ENCODE data around the gene GABBR2.

Gene GABBR2

DNA sequence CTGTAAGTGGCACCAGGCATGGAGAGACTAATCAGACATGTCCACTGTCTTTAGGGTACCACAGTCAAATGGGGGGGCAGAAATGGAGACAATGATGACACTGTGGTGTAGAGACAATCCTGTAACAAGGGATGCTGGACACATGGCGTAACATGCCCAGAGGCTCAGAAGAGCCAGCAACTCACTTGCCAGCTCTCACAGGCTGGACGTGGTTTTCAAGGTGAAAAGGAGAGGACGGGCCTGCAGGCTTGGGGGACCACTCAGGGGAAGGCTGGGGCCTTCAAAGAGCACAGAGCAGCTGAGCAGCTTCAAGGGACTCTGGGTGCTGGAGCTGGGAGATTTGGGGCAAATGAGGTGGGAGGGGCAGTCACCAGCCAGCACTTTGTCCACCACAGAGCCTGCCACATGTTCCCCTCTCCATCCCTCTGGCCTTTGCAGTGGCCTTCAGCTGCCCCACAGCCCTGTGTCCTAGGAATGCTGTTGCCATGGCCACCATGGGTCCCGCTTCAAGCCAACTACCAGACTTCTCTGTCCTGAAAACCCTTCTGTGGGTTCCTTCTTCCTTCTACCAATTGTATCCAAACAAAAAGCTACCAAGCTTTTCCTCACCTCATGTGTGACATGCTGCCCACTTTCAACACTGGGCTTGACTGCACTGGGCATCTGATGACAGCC, 140.4 kb downstream of the GABBR2 start:
- TF ChIP-seq EP300 (IDR thresholded peaks at IDR 0.05; ENCODE audit: borderline replicate concordance) (no peak), TCF12 (IDR thresholded peaks at IDR 0.05; ENCODE audit: low read depth) (no peak), CREB1 (IDR thresholded peaks at IDR 0.05; ENCODE audit: low read depth) (no peak), TEAD4 (IDR thresholded peaks at IDR 0.05) (no peak), TAF1 (IDR thresholded peaks at IDR 0.05; ENCODE audit: low read depth) (no peak), EGR1 (IDR thresholded peaks at IDR 0.05) (no peak), YY1 (IDR thresholded peaks at IDR 0.05; ENCODE audit: low read depth) (no peak), CEBPB (IDR thresholded peaks at IDR 0.05) (no peak), RAD21 (IDR thresholded peaks at IDR 0.05; ENCODE audit: low read depth) (no peak)
- TF ChIP-seq, protein P1, sequence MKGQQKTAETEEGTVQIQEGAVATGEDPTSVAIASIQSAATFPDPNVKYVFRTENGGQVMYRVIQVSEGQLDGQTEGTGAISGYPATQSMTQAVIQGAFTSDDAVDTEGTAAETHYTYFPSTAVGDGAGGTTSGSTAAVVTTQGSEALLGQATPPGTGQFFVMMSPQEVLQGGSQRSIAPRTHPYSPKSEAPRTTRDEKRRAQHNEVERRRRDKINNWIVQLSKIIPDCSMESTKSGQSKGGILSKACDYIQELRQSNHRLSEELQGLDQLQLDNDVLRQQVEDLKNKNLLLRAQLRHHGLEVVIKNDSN (IDR thresholded peaks at IDR 0.05) = no peak

DNA sequence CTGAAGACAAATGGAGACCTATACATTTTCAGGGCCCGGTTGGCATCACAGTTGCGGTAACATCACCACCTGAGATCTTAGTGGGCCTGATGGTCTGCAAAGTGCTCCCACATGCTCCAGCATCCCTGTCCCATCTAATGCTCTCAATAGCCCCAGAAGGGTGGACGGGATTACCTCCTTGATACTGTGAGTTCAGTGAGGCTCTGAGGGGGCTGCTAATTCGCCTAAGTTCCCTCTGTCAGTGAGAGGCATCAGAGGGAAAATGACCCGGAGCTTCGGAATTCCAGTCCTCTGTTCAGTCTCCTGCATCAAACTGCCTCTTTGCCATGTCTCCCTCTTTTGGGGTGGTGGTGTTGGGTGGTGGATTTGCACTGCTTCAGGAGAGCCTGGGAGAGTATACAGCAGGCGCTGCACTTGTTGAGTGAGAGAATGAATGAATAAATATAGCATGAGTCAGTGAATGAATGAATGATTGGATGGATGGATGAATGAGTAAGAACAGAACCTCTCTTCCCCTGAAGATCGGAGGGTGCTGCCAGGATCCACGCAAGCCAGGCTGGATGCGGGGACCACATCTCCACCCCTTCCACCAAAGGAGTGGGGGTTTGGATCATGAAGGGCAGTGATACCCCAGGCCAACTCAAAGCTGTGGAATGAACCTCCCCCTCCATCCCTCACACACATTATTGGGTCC, 141.0 kb downstream of the GABBR2 start:
- TF ChIP-seq TAF1 (IDR thresholded peaks at IDR 0.05; ENCODE audit: low read depth) (no peak), RAD21 (IDR thresholded peaks at IDR 0.05; ENCODE audit: low read depth) (no peak), CREB1 (IDR thresholded peaks at IDR 0.05; ENCODE audit: low read depth) (no peak)
- TF ChIP-seq, protein P2, sequence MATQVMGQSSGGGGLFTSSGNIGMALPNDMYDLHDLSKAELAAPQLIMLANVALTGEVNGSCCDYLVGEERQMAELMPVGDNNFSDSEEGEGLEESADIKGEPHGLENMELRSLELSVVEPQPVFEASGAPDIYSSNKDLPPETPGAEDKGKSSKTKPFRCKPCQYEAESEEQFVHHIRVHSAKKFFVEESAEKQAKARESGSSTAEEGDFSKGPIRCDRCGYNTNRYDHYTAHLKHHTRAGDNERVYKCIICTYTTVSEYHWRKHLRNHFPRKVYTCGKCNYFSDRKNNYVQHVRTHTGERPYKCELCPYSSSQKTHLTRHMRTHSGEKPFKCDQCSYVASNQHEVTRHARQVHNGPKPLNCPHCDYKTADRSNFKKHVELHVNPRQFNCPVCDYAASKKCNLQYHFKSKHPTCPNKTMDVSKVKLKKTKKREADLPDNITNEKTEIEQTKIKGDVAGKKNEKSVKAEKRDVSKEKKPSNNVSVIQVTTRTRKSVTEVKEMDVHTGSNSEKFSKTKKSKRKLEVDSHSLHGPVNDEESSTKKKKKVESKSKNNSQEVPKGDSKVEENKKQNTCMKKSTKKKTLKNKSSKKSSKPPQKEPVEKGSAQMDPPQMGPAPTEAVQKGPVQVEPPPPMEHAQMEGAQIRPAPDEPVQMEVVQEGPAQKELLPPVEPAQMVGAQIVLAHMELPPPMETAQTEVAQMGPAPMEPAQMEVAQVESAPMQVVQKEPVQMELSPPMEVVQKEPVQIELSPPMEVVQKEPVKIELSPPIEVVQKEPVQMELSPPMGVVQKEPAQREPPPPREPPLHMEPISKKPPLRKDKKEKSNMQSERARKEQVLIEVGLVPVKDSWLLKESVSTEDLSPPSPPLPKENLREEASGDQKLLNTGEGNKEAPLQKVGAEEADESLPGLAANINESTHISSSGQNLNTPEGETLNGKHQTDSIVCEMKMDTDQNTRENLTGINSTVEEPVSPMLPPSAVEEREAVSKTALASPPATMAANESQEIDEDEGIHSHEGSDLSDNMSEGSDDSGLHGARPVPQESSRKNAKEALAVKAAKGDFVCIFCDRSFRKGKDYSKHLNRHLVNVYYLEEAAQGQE (IDR thresholded peaks at IDR 0.05; ENCODE audit: low read depth) = no peak
- TF ChIP-seq, protein P3, sequence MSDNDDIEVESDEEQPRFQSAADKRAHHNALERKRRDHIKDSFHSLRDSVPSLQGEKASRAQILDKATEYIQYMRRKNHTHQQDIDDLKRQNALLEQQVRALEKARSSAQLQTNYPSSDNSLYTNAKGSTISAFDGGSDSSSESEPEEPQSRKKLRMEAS (IDR thresholded peaks at IDR 0.05) = no peak

DNA sequence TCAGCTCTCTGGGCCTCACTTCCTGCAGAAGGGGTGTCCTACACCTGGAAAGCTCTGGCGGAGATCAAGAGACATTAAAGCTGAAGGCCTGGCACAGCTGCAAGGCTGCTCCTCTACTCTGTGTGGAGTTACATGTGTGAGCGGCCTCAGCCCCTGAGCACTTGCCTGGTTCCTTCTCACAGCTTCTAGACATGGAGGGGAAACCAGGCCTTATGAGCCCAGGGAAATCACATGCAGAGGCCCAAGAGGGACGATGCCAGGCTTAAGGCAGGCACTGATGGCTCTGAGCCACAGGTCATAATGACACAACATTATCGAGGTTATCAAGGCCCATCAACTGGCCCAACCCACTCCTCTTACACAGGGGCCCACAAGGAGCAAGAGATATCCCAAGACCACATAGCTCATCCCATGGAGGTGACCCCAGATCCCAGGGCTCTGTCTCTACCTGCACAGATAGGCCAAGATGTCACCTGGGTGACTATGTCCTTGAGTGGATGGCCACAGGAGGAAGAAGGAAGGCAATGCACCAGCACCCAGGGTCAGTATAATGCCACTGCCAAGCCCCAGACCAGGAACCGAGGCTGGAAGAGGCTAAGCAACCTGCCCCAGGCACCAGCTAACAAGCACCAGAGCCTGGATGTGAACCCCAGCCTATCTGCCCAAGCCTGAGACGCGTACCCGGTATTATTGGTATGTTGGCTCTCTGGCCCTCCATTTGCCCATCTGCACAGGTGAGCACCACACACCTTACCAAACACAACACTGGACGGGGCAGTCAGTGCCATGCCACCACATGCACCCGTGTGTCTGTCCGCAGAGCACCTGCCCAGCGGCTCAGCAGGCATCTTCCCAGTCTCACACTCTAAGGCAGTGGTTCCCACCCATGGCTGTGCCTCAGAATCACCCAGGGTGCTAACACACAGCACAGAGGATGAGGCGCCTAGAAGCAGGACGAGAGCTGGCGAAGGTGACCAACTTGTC, 143.3 kb downstream of the GABBR2 start:
- no peak for TF ChIP-seq TAF1 (IDR thresholded peaks at IDR 0.05; ENCODE audit: low read depth)
- no peak for TF ChIP-seq TCF12 (IDR thresholded peaks at IDR 0.05; ENCODE audit: low read depth)
- TF ChIP-seq ZBTB7A (IDR thresholded peaks at IDR 0.05; ENCODE audit: low read depth) = no peak
- no peak for TF ChIP-seq NFIC (IDR thresholded peaks at IDR 0.05)

DNA sequence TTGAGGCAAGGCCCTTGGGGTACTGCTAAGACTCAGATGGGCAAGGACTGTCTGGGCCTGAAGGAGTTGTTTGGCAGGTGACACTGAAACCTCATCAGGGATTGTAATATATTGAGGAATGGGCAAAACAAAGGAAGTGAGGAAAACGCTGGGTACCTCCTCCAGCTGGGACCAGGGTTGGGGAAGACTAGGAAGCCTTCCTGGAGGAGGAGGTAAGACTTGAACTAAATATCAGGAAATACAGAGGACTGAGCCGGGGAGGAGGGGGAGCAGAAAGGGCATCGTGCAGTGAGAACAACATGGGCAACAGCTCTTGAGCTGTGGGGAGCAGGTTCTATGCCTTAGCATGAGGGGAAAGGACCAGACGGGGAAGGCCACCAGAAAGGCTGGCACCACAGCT, 144.0 kb downstream of the GABBR2 start:
- TF ChIP-seq YY1 (IDR thresholded peaks at IDR 0.05; ENCODE audit: low read depth) (no peak), TCF12 (IDR thresholded peaks at IDR 0.05; ENCODE audit: low read depth) (no peak), ZBTB7A (IDR thresholded peaks at IDR 0.05; ENCODE audit: low read depth) (no peak), CEBPB (IDR thresholded peaks at IDR 0.05) (no peak), EGR1 (IDR thresholded peaks at IDR 0.05) (no peak), TAF1 (IDR thresholded peaks at IDR 0.05; ENCODE audit: low read depth) (no peak), TEAD4 (IDR thresholded peaks at IDR 0.05) (no peak), EP300 (IDR thresholded peaks at IDR 0.05; ENCODE audit: borderline replicate concordance) (no peak), RAD21 (IDR thresholded peaks at IDR 0.05; ENCODE audit: low read depth) (no peak), FOXM1 (IDR thresholded peaks at IDR 0.05; ENCODE audit: borderline replicate concordance, low read depth) (no peak), CREB1 (IDR thresholded peaks at IDR 0.05; ENCODE audit: low read depth) (no peak), NFIC (IDR thresholded peaks at IDR 0.05) (no peak)
- TF ChIP-seq, protein P2 (IDR thresholded peaks at IDR 0.05; ENCODE audit: low read depth) = no peak
- TF ChIP-seq, protein P3 (IDR thresholded peaks at IDR 0.05) = no peak
- TF ChIP-seq, protein P1 (IDR thresholded peaks at IDR 0.05) = no peak

DNA sequence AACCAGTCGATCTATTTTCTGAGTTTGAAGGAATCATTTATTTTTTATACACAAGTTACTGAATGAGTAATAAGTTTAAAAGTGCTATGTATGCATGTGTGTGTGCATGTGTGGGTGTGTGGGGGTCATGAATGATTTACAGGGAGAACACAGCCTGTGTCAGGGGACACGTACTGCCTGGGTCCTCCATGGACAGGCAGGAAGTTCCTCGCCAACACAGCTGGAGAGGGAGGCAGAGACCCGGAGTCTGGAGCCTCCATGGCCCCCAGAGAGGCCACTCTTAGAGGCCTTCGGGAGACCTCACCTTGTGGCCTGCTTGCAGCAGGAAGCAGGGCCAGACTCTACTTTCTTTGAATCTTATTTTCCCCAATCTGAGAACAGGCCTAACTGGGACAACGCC, 144.7 kb downstream of the GABBR2 start:
- TF ChIP-seq TEAD4 (IDR thresholded peaks at IDR 0.05) (no peak), ZBTB7A (IDR thresholded peaks at IDR 0.05; ENCODE audit: low read depth) (no peak), YY1 (IDR thresholded peaks at IDR 0.05; ENCODE audit: low read depth) (no peak), RAD21 (IDR thresholded peaks at IDR 0.05; ENCODE audit: low read depth) (no peak), CREB1 (IDR thresholded peaks at IDR 0.05; ENCODE audit: low read depth) (no peak)
